ENCODE measurements around the gene SAMD11.
A peak's percentile ranks its signal among the peaks of the same experiment; 100 is the strongest.

Gene SAMD11

GRCh38 chr1:917466-918091 is 6.1 kb upstream of the SAMD11 start:
- H3K36me3 ChIP-seq (ENCODE audit: control insufficient read depth in 1 of 2, insufficient read depth in 2 of 2, low read length in 2 of 2), result no peaks in the 10 kb centered on the region
- H3K9ac ChIP-seq (ENCODE audit: low read depth in 1 of 2, low read length in 2 of 2), result no peak overlapping the region
- peaks cover 31 to 38% of the 10 kb centered on the region in 2 donors for H3K4me1 ChIP-seq (ENCODE audit: control insufficient read depth in 1 of 2, insufficient read depth in 2 of 2, low read length in 2 of 2)
- peaks cover 87 to 91% of the 10 kb centered on the region in 2 donors for H3K27me3 ChIP-seq (ENCODE audit: control insufficient read depth in 1 of 2, insufficient read depth in 2 of 2, low read length in 2 of 2)
- no peaks in the 10 kb centered on the region for H3K9me3 ChIP-seq (ENCODE audit: control insufficient read depth in 1 of 2, low read length in 2 of 2)
- H3K27ac ChIP-seq (ENCODE audit: low read depth, low read length), result no peak overlapping the region
- H3K4me3 ChIP-seq (ENCODE audit: low read depth in 1 of 2, low read length in 2 of 2), result no peak overlapping the region

- Histone ChIP-seq H3K9ac (ENCODE audit: low read depth in 1 of 2, low read length in 2 of 2) (no peak overlapping the region), H3K4me1 (ENCODE audit: control insufficient read depth in 1 of 2, insufficient read depth in 2 of 2, low read length in 2 of 2) (peaks cover 38 to 45% of the 10 kb centered on the region in 2 donors), H3K36me3 (ENCODE audit: control insufficient read depth in 1 of 2, insufficient read depth in 2 of 2, low read length in 2 of 2) (no peaks in the 10 kb centered on the region), H3K4me3 (ENCODE audit: low read depth in 1 of 2, low read length in 2 of 2) (no peak overlapping the region), H3K9me3 (ENCODE audit: control insufficient read depth in 1 of 2, low read length in 2 of 2) (no peaks in the 10 kb centered on the region), H3K27me3 (ENCODE audit: control insufficient read depth in 1 of 2, insufficient read depth in 2 of 2, low read length in 2 of 2) (peaks cover 87 to 95% of the 10 kb centered on the region in 2 donors), H3K27ac (ENCODE audit: low read depth, low read length) (no peak overlapping the region)
Observed at GRCh38 chr1:918353-918752, 5.4 kb upstream of the SAMD11 start.

GRCh38 chr1:918843-919242 is 4.9 kb upstream of the SAMD11 start:
- Histone ChIP-seq H3K36me3 (ENCODE audit: control insufficient read depth in 1 of 2, insufficient read depth in 2 of 2, low read length in 2 of 2) (no peaks in the 10 kb centered on the region), H3K4me3 (ENCODE audit: low read depth in 1 of 2, low read length in 2 of 2) (no peak overlapping the region), H3K9ac (ENCODE audit: low read depth in 1 of 2, low read length in 2 of 2) (no peak overlapping the region), H3K4me1 (ENCODE audit: control insufficient read depth in 1 of 2, insufficient read depth in 2 of 2, low read length in 2 of 2) (peaks cover 40 to 47% of the 10 kb centered on the region in 2 donors), H3K9me3 (ENCODE audit: control insufficient read depth in 1 of 2, low read length in 2 of 2) (no peaks in the 10 kb centered on the region), H3K27me3 (ENCODE audit: control insufficient read depth in 1 of 2, insufficient read depth in 2 of 2, low read length in 2 of 2) (peaks cover 85 to 92% of the 10 kb centered on the region in 2 donors), H3K27ac (ENCODE audit: low read depth, low read length) (no peak overlapping the region)

- peaks cover 81 to 87% of the 10 kb centered on the region in 2 donors for H3K27me3 ChIP-seq (ENCODE audit: control insufficient read depth in 1 of 2, insufficient read depth in 2 of 2, low read length in 2 of 2)
Observed at GRCh38 chr1:919271-919872, 4.4 kb upstream of the SAMD11 start.

GRCh38 chr1:920010-920409 is 3.7 kb upstream of the SAMD11 start:
- Histone ChIP-seq H3K27me3 (ENCODE audit: control insufficient read depth in 1 of 2, insufficient read depth in 2 of 2, low read length in 2 of 2) (peaks cover 79 to 88% of the 10 kb centered on the region in 2 donors), H3K4me1 (ENCODE audit: control insufficient read depth in 1 of 2, insufficient read depth in 2 of 2, low read length in 2 of 2) (peaks cover 40 to 47% of the 10 kb centered on the region in 2 donors)

More at GRCh38 chr1:919271-919872, 4.4 kb upstream of the SAMD11 start:
- no peaks in the 10 kb centered on the region for H3K36me3 ChIP-seq (ENCODE audit: control insufficient read depth in 1 of 2, insufficient read depth in 2 of 2, low read length in 2 of 2)
- no peak overlapping the region for H3K27ac ChIP-seq (ENCODE audit: low read depth, low read length)
- H3K4me1 ChIP-seq (ENCODE audit: control insufficient read depth in 1 of 2, insufficient read depth in 2 of 2, low read length in 2 of 2), result peaks cover 40 to 47% of the 10 kb centered on the region in 2 donors
- H3K9ac ChIP-seq (ENCODE audit: low read depth in 1 of 2, low read length in 2 of 2), result no peak overlapping the region
- no peak overlapping the region for H3K4me3 ChIP-seq (ENCODE audit: low read depth in 1 of 2, low read length in 2 of 2)
- no peaks in the 10 kb centered on the region for H3K9me3 ChIP-seq (ENCODE audit: control insufficient read depth in 1 of 2, low read length in 2 of 2)

GRCh38 chr1:920521-920920 is 3.2 kb upstream of the SAMD11 start:
- peaks cover 40 to 47% of the 10 kb centered on the region in 2 donors for H3K4me1 ChIP-seq (ENCODE audit: control insufficient read depth in 1 of 2, insufficient read depth in 2 of 2, low read length in 2 of 2)
- no peak overlapping the region for H3K4me3 ChIP-seq (ENCODE audit: low read depth in 1 of 2, low read length in 2 of 2)
- H3K36me3 ChIP-seq (ENCODE audit: control insufficient read depth in 1 of 2, insufficient read depth in 2 of 2, low read length in 2 of 2), result no peaks in the 10 kb centered on the region
- no peak overlapping the region for H3K27ac ChIP-seq (ENCODE audit: low read depth, low read length)
- peaks cover 75 to 83% of the 10 kb centered on the region in 2 donors for H3K27me3 ChIP-seq (ENCODE audit: control insufficient read depth in 1 of 2, insufficient read depth in 2 of 2, low read length in 2 of 2)
- H3K9ac ChIP-seq (ENCODE audit: low read depth in 1 of 2, low read length in 2 of 2), result no peak overlapping the region
- H3K9me3 ChIP-seq (ENCODE audit: control insufficient read depth in 1 of 2, low read length in 2 of 2), result no peaks in the 10 kb centered on the region

More at GRCh38 chr1:920010-920409, 3.7 kb upstream of the SAMD11 start:
- no peak overlapping the region for H3K4me3 ChIP-seq (ENCODE audit: low read depth in 1 of 2, low read length in 2 of 2)
- H3K27ac ChIP-seq (ENCODE audit: low read depth, low read length), result no peak overlapping the region
- H3K36me3 ChIP-seq (ENCODE audit: control insufficient read depth in 1 of 2, insufficient read depth in 2 of 2, low read length in 2 of 2), result no peaks in the 10 kb centered on the region
- H3K9me3 ChIP-seq (ENCODE audit: control insufficient read depth in 1 of 2, low read length in 2 of 2), result no peaks in the 10 kb centered on the region
- H3K9ac ChIP-seq (ENCODE audit: low read depth in 1 of 2, low read length in 2 of 2), result no peak overlapping the region

- Histone ChIP-seq H3K4me3 (ENCODE audit: low read depth in 1 of 2, low read length in 2 of 2) (peak overlapping the region in 1 of 2 donors; percentile 32), H3K9ac (ENCODE audit: low read depth in 1 of 2, low read length in 2 of 2) (no peak overlapping the region), H3K9me3 (ENCODE audit: control insufficient read depth in 1 of 2, low read length in 2 of 2) (no peaks in the 10 kb centered on the region), H3K36me3 (ENCODE audit: control insufficient read depth in 1 of 2, insufficient read depth in 2 of 2, low read length in 2 of 2) (no peaks in the 10 kb centered on the region), H3K27ac (ENCODE audit: low read depth, low read length) (no peak overlapping the region), H3K4me1 (ENCODE audit: control insufficient read depth in 1 of 2, insufficient read depth in 2 of 2, low read length in 2 of 2) (peaks cover 36 to 46% of the 10 kb centered on the region in 2 donors), H3K27me3 (ENCODE audit: control insufficient read depth in 1 of 2, insufficient read depth in 2 of 2, low read length in 2 of 2) (peaks cover 77 to 83% of the 10 kb centered on the region in 2 donors)
Observed at GRCh38 chr1:921011-921837, 2.5 kb upstream of the SAMD11 start.

GRCh38 chr1:923991-924655 is 400 bp downstream of the SAMD11 start:
- Histone ChIP-seq H3K4me3 (ENCODE audit: low read depth in 1 of 2, low read length in 2 of 2) (no peak overlapping the region), H3K36me3 (ENCODE audit: control insufficient read depth in 1 of 2, insufficient read depth in 2 of 2, low read length in 2 of 2) (no peaks in the 10 kb centered on the region), H3K9ac (ENCODE audit: low read depth in 1 of 2, low read length in 2 of 2) (no peak overlapping the region), H3K27ac (ENCODE audit: low read depth, low read length) (no peak overlapping the region), H3K9me3 (ENCODE audit: control insufficient read depth in 1 of 2, low read length in 2 of 2) (no peaks in the 10 kb centered on the region), H3K4me1 (ENCODE audit: control insufficient read depth in 1 of 2, insufficient read depth in 2 of 2, low read length in 2 of 2) (peaks cover 27 to 34% of the 10 kb centered on the region in 2 donors), H3K27me3 (ENCODE audit: control insufficient read depth in 1 of 2, insufficient read depth in 2 of 2, low read length in 2 of 2) (peaks cover 77 to 81% of the 10 kb centered on the region in 2 donors)

GRCh38 chr1:924656-925560 is 1.2 kb downstream of the SAMD11 start:
- H3K4me3 ChIP-seq (ENCODE audit: low read depth in 1 of 2, low read length in 2 of 2), result peak overlapping the region in 1 of 2 donors; percentile 58
- H3K4me1 ChIP-seq (ENCODE audit: control insufficient read depth in 1 of 2, insufficient read depth in 2 of 2, low read length in 2 of 2), result peaks cover 27 to 33% of the 10 kb centered on the region in 2 donors
- peaks cover 70 to 80% of the 10 kb centered on the region in 2 donors for H3K27me3 ChIP-seq (ENCODE audit: control insufficient read depth in 1 of 2, insufficient read depth in 2 of 2, low read length in 2 of 2)
- H3K36me3 ChIP-seq (ENCODE audit: control insufficient read depth in 1 of 2, insufficient read depth in 2 of 2, low read length in 2 of 2), result no peaks in the 10 kb centered on the region
- no peaks in the 10 kb centered on the region for H3K9me3 ChIP-seq (ENCODE audit: control insufficient read depth in 1 of 2, low read length in 2 of 2)
- H3K27ac ChIP-seq (ENCODE audit: low read depth, low read length), result no peak overlapping the region
- no peak overlapping the region for H3K9ac ChIP-seq (ENCODE audit: low read depth in 1 of 2, low read length in 2 of 2)
